ENCODE data around the gene PBXIP1. TPM values are rescaled to one million over a fixed set of nuclear protein-coding genes. Genes with fewer than 3 reads are reported as not detected.

Gene PBXIP1
- total RNA-seq, 4 donors from 2014 or later, result 41.4 to 67.4 (median 61.3) TPM

DNA sequence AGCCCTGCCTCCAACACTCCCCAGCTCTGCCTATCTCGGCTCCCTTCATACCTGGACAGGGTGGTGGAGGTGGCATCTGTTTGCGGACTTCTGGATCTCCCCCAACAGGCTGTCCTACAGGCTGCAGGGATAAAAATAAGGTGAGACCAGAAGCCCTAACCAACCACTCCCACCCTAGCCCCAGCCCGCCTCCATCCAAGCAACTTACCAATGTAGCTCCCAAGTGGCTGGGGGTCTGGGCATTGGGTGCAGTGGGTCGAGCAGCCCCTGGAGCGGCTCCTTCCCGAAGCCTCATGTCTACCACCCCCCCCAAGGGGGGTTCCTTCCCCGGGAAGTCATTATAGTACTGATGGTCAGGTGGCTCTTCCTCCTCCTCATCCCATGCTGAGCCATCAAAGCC lies 10.2 kb upstream of the PBXIP1 start:
- peaks cover 62% of the 10 kb centered on the region for H3K36me3 ChIP-seq
- TF ChIP-seq POLR2AphosphoS5 (IDR thresholded peaks at IDR 0.05), result no peak
- TF ChIP-seq POLR2A (IDR thresholded peaks at IDR 0.05), result no peak
- TF ChIP-seq CTCF (IDR thresholded peaks at IDR 0.05), result no peak
- no peak for TF ChIP-seq EP300 (IDR thresholded peaks at IDR 0.05)
- 80% methylated on average over 6 of the region's 7 CpGs for WGBS
- no peak overlapping the region for H3K4me3 ChIP-seq
- peaks cover 54% of the 10 kb centered on the region for H3K4me1 ChIP-seq
- no peaks in the 10 kb centered on the region for H3K27me3 ChIP-seq
- no peak for DNase-seq (ENCODE audit: low spot score in 2 of 2)
- no peak overlapping the region for H3K27ac ChIP-seq
- no peaks in the 10 kb centered on the region for H3K9me3 ChIP-seq

DNA sequence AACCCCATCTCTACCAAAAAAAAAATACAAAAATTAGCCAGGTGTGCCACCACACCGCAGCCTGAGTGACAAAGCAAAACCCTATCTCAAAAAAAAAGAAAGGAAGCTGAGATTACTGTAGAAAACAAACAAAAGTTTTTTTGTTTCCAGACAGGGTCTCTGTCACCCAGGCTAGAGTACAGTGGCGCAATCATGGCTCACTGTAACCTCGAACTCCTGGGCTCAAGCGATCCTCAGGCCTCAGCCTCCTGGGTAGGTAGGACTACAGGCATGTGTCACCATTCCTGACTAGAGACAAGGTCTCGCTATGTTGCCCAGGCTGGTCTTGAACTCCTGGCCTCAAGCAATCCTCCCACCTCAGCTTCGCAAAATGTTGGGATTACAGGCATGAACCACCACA lies 8.5 kb upstream of the PBXIP1 start:
- no peak for DNase-seq (ENCODE audit: low spot score in 2 of 2)
- WGBS, result 77% methylated on average over 6 of the region's 6 CpGs
- TF ChIP-seq POLR2AphosphoS5 (IDR thresholded peaks at IDR 0.05), result no peak
- no peak for TF ChIP-seq CTCF (IDR thresholded peaks at IDR 0.05)
- no peak for TF ChIP-seq EP300 (IDR thresholded peaks at IDR 0.05)
- TF ChIP-seq POLR2A (IDR thresholded peaks at IDR 0.05), result no peak
- Histone ChIP-seq H3K4me1 (peaks cover 53% of the 10 kb centered on the region), H3K27me3 (no peaks in the 10 kb centered on the region), H3K9me3 (no peaks in the 10 kb centered on the region), H3K27ac (no peak overlapping the region), H3K4me3 (no peak overlapping the region), H3K36me3 (peaks cover 66% of the 10 kb centered on the region)

DNA sequence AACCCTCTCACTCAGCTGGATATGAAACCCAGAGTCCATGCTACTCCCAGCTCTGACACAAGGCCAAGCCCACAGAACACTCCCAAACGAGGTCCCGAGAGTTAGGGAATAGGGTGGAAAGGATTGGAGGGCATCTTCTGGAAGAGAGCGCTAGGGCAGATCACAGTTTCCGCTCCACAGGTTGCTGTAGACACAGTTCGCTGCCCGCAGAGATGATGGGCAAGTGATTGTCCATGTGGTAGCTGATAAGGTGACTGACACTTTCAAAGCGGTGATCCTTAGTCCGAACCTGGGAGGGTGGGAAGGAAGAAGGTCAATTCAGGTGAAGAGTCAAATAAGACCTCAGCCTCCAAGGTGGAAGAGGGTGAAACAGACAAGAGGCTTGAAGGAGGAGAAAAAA lies 7.7 kb upstream of the PBXIP1 start:
- Histone ChIP-seq H3K27me3 (no peaks in the 10 kb centered on the region), H3K36me3 (peaks cover 72% of the 10 kb centered on the region), H3K4me3 (no peak overlapping the region), H3K9me3 (no peaks in the 10 kb centered on the region), H3K27ac (no peak overlapping the region), H3K4me1 (peaks cover 46% of the 10 kb centered on the region)
- 82% methylated on average over 8 of the region's 8 CpGs for WGBS
- no peak for DNase-seq (ENCODE audit: low spot score in 2 of 2)
- TF ChIP-seq EP300 (IDR thresholded peaks at IDR 0.05) (no peak), POLR2AphosphoS5 (IDR thresholded peaks at IDR 0.05) (no peak), CTCF (IDR thresholded peaks at IDR 0.05) (no peak), POLR2A (IDR thresholded peaks at IDR 0.05) (no peak)

DNA sequence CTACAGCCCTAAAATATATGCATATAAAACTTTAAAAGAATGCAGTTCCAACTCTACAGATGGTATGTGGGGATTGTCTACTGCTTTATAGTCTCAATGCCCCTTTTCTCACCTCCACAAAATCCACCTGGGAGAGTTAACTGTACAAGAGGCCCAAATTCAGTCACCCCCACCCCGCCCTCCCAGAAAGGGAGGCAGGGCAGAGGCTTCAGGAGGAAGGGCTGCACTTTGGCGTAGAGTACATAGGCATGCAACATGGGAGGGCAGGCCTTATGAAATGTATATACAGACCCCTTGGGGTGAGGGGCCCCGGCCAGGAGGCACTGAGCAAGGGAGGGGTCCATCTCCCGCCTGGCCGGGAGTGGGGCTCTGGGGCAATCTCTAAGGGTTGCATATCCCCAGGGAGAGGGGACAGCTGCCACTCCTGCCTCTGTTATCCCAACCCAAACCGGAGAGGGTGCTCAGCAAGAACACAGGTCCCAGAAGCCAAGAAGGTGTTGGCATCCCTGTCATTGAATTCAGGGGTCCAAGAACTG lies 7.0 kb upstream of the PBXIP1 start:
- DNase-seq (ENCODE audit: low spot score in 2 of 2), result no peak
- Histone ChIP-seq H3K4me1 (peaks cover 41% of the 10 kb centered on the region), H3K27ac (peak overlapping the region; percentile 99), H3K9me3 (no peaks in the 10 kb centered on the region), H3K4me3 (peak overlapping the region; percentile 90), H3K36me3 (peaks cover 68% of the 10 kb centered on the region), H3K27me3 (no peaks in the 10 kb centered on the region)
- 43% methylated on average over 6 of the region's 6 CpGs for WGBS
- TF ChIP-seq POLR2AphosphoS5 (IDR thresholded peaks at IDR 0.05), result no peak
- TF ChIP-seq POLR2A (IDR thresholded peaks at IDR 0.05), result no peak
- TF ChIP-seq EP300 (IDR thresholded peaks at IDR 0.05), result no peak
- TF ChIP-seq CTCF (IDR thresholded peaks at IDR 0.05), result no peak

DNA sequence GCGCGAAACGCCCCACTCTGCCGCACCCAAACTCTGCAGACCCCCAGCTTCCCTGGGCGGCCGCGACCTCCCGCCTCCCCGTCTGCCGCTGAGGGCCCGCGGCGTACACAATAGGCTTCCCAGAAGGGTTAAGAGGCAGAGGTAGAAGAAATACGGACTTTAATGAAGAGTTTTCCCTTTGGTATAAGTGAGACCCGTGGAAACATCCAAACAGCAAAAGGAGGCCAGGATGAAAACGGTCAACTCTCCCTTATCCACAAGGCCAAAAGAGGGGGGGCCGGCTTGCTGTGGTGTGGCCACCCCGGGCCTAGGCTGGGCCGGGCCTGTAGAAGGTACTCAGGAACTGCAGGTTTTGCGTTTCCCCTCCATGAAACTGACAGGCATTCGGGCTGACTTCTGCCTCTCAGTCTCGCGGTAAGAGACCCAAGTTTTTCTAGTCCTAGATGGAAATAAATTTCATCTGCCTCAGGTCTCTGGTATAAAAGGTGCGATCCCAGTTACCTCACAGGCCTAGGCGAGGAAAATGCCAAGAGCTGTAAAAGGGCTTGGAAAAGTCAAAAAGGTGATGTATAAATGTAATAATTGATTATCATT lies 6.4 kb upstream of the PBXIP1 start:
- H3K36me3 ChIP-seq, result peaks cover 62% of the 10 kb centered on the region
- no peaks in the 10 kb centered on the region for H3K9me3 ChIP-seq
- H3K4me1 ChIP-seq, result peaks cover 42% of the 10 kb centered on the region
- H3K27me3 ChIP-seq, result no peaks in the 10 kb centered on the region
- WGBS, result 6% methylated on average over 11 of the region's 25 CpGs
- DNase-seq (ENCODE audit: low spot score in 2 of 2), result no peak
- peak overlapping the region; percentile 90 for H3K4me3 ChIP-seq
- no peak for TF ChIP-seq POLR2A (IDR thresholded peaks at IDR 0.05)
- no peak for TF ChIP-seq POLR2AphosphoS5 (IDR thresholded peaks at IDR 0.05)
- no peak for TF ChIP-seq EP300 (IDR thresholded peaks at IDR 0.05)
- no peak for TF ChIP-seq CTCF (IDR thresholded peaks at IDR 0.05)
- peak overlapping the region; percentile 99 for H3K27ac ChIP-seq

Data from suprapubic skin (tissue), 4 donors.